ENCODE measurements around the gene PSMA3. TPM values are rescaled to one million over a fixed set of nuclear protein-coding genes. Genes with fewer than 3 reads are reported as not detected.

Gene PSMA3
- total and polyA plus RNA-seq, 4 donors, result 64.3 to 302 (median 181) TPM

GRCh38 chr14:58243790-58244555 lies 670 bp upstream of the PSMA3 start:
- 1% methylated on average over 16 of the region's 16 CpGs for WGBS, 2 donors
- H3K4me3 ChIP-seq, result peak overlapping the region; percentile 37
- TF ChIP-seq CTCF (IDR thresholded peaks at IDR 0.05; ENCODE audit: control extremely low read depth, extremely low read depth), result no peak
- peaks cover 0 to 29% (median 4%) of the 10 kb centered on the region in 5 donors for H3K4me1 ChIP-seq (ENCODE audit: control insufficient read depth in 5 of 5, insufficient read depth in 5 of 5, low read length in 5 of 5)
- H3K27me3 ChIP-seq (ENCODE audit: control insufficient read depth in 3 of 3, insufficient read depth in 3 of 3, low read length in 2 of 3), result no peaks in the 10 kb centered on the region
- peaks cover 0 to 5% (median 0%) of the 10 kb centered on the region in 4 donors for H3K36me3 ChIP-seq (ENCODE audit: control insufficient read depth in 4 of 4, insufficient read depth in 4 of 4, low read length in 4 of 4)
- peak overlapping the region; percentile 77 to 85 for H3K27ac ChIP-seq (ENCODE audit: low read depth in 1 of 2, low read length in 1 of 2)
- ATAC-seq (ENCODE audit: insufficient read depth, low FRiP score), result peak; percentile 12
- DNase-seq, result peak in 1 of 3 donors; percentile 63
- peak overlapping the region in 1 of 2 donors; percentile 93 for H3K9ac ChIP-seq (ENCODE audit: insufficient read depth in 1 of 2, low read length in 2 of 2)
- no peaks in the 10 kb centered on the region for H3K9me3 ChIP-seq (ENCODE audit: control insufficient read depth in 4 of 4, insufficient read depth in 3 of 4, low read length in 3 of 4)

GRCh38 chr14:58245562-58245961 lies 919 bp downstream of the PSMA3 start:
- no peaks in the 10 kb centered on the region for H3K27me3 ChIP-seq (ENCODE audit: control insufficient read depth in 3 of 3, insufficient read depth in 3 of 3, low read length in 2 of 3)
- DNase-seq (no peak), ATAC-seq (ENCODE audit: insufficient read depth, low FRiP score) (no peak)
- H3K36me3 ChIP-seq (ENCODE audit: control insufficient read depth in 4 of 4, insufficient read depth in 4 of 4, low read length in 4 of 4), result peaks cover 0 to 10% (median 5%) of the 10 kb centered on the region in 4 donors
- WGBS, 2 donors, result 1 to 2% methylated on average over 3 of the region's 3 CpGs
- H3K27ac ChIP-seq (ENCODE audit: low read depth in 1 of 2, low read length in 1 of 2), result peak overlapping the region in 1 of 2 donors; percentile 99
- peaks cover 0 to 25% (median 4%) of the 10 kb centered on the region in 5 donors for H3K4me1 ChIP-seq (ENCODE audit: control insufficient read depth in 5 of 5, insufficient read depth in 5 of 5, low read length in 5 of 5)
- H3K9ac ChIP-seq (ENCODE audit: insufficient read depth in 1 of 2, low read length in 2 of 2), result peak overlapping the region; percentile 85 to 99
- H3K4me3 ChIP-seq, result peak overlapping the region; percentile 96
- H3K9me3 ChIP-seq (ENCODE audit: control insufficient read depth in 4 of 4, insufficient read depth in 3 of 4, low read length in 3 of 4), result no peaks in the 10 kb centered on the region
- TF ChIP-seq CTCF (IDR thresholded peaks at IDR 0.05; ENCODE audit: control extremely low read depth, extremely low read depth), result no peak

- H3K4me1 ChIP-seq (ENCODE audit: control insufficient read depth in 5 of 5, insufficient read depth in 5 of 5, low read length in 5 of 5), result peaks cover 0 to 24% (median 5%) of the 10 kb centered on the region in 5 donors
- TF ChIP-seq CTCF (IDR thresholded peaks at IDR 0.05; ENCODE audit: control extremely low read depth, extremely low read depth), result no peak
- no peak for DNase-seq
- H3K9ac ChIP-seq (ENCODE audit: insufficient read depth in 1 of 2, low read length in 2 of 2), result no peak overlapping the region
- H3K9me3 ChIP-seq (ENCODE audit: control insufficient read depth in 4 of 4, insufficient read depth in 3 of 4, low read length in 3 of 4), result no peaks in the 10 kb centered on the region
- WGBS, 2 donors, result 92 to 93% methylated on average over 8 of the region's 8 CpGs
- H3K36me3 ChIP-seq (ENCODE audit: control insufficient read depth in 4 of 4, insufficient read depth in 4 of 4, low read length in 4 of 4), result peaks cover 3 to 24% (median 21%) of the 10 kb centered on the region in 4 donors
- H3K4me3 ChIP-seq, result no peak overlapping the region
- ATAC-seq (ENCODE audit: insufficient read depth, low FRiP score), result no peak
- no peaks in the 10 kb centered on the region for H3K27me3 ChIP-seq (ENCODE audit: control insufficient read depth in 3 of 3, insufficient read depth in 3 of 3, low read length in 2 of 3)
- no peak overlapping the region for H3K27ac ChIP-seq (ENCODE audit: low read depth in 1 of 2, low read length in 1 of 2)
These were observed 5.0 kb downstream of the PSMA3 start for GRCh38 chr14:58249611-58250010.
